HG03103 (cell line): Measurements from ENCODE around the gene LRRC45.
"Not testable (repeated sequence)": the region's sequence is repeated elsewhere in the genome, so short reads cannot be mapped to it uniquely, and the experiment has no call there.

Experiments used
- ATAC-seq: cut with Tn5 transposase; IDR thresholded peaks from one replicate; pipeline ENCODE4 v1.9.1; 2021; ENCODE audit warnings: low read depth; ENCODE audit not compliant: unreplicated experiment

LRRC45 gene

DNA sequence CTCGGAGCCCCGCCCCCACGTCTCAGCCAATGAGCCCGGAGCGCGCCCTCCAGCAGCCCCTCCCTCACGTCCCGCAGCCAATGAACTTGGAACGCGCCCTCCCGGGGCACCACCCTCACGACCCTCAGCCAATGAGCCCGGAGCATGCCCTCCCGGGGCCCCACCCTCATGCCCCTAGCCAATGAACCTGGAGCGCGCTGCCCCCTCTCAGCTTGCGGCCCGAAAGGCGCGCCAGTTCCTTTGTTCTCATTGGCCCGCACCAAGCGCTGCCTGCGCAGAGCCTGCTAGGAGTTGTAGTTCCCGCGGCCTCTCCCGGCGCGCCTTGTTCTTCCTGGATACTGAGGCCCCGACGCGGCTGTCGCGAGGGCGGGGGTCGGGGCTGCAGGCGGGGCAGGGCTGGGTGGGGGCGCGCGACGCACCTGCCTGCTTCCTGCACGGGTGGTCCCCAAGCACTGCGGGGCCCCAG lies at the start of gene LRRC45:
Gene LRRC45, plus strand, starts transcription at position 325 of the 466 bp plus-strand sequence. CDS start 339 bp downstream, outside the sequence.
- peak; percentile 82 for ATAC-seq

DNA sequence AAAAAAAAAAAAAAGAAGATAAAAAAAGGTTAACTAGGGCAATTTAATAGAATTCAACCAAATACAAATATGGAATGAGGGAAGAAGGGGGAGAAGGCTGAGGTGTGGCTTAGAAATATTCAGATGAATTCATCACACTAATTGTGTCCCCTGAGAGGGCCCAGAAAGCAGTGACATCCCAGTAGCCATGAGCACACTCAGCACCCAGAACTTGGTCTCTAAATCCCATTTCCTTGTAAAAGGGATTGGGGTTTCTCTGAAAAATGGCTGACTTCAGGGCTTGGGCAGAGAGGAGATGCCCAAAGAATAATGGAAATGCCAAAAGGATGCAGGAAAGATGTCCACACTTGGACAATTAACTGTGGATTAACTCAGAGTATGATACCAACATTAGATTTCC lies 49.7 kb upstream of the LRRC45 start:
- ATAC-seq: no peak

- ATAC-seq: no peak
Observed at GRCh38 chr17:81976332-81977210, 46.5 kb upstream of the LRRC45 start.

DNA sequence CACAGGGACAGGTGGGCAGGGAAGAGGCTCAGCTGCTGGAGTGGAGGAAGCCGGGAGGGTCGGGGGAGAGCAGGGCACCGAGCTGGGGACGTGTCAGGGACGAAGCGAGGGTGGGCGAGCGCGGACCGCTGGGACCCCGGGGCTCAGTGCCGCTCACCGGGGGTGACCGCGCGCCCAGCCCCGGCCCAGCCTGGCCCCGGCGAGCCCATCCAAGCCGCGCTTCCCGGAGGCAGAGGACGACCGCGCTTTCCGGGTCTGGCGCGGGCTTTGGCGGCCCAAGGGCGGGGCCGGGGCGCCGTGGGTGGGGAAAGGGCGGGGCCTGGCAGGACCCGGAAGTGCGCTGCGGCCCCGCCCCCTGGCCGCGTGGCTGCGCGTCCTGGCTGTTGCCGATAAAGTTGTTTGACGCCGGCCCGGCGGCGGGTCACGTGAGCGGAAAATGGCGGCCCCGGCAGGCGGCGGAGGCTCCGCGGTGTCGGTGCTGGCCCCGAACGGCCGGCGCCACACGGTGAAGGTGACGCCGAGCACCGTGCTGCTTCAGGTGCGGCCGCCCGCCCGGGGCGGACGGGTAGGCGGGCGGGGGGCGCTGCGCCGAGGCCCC lies 45.8 kb upstream of the LRRC45 start, which contains the start of gene ASPSCR1:
Gene ASPSCR1, plus strand, starts transcription at position 419 of the 598 bp plus-strand sequence. Its CDS starts 18 bp downstream, at position 437.
- peak; percentile 74 for ATAC-seq

GRCh38 chr17:81978524-81979298 lies 44.4 kb upstream of the LRRC45 start:
- no peak for ATAC-seq

GRCh38 chr17:81980122-81980521 lies 43.0 kb upstream of the LRRC45 start:
- ATAC-seq: no peak

DNA sequence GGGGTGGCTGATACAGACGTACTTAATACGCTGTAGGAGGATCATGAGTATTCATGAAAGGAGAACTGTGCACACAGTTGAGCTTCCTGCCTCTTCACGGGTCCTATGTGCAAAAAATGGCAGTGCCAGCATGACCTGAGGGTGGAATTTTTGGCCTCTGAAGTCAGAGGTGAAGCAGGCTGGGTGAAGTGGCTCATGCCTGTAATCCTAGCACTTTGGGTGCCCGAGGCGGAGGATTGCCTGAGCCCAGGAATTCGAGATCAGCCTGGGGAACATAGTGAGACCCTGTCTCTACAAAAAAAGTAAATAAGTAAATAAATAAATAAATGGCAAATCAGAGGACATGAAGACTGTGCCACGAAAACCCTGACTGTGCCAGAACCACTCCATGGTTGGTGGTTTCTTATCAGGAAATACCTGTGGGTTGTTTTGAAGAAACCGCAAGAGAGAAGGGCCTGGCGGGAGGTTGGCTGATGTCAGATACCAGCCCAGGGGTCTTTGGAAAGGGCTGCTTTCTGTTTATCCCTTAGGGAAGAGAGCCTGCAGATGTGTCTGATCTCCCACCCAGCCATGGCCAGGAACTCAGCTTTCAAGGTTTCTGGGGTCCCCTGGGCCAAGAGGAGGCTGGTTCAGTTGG lies 42.3 kb upstream of the LRRC45 start:
- ATAC-seq: no peak

DNA sequence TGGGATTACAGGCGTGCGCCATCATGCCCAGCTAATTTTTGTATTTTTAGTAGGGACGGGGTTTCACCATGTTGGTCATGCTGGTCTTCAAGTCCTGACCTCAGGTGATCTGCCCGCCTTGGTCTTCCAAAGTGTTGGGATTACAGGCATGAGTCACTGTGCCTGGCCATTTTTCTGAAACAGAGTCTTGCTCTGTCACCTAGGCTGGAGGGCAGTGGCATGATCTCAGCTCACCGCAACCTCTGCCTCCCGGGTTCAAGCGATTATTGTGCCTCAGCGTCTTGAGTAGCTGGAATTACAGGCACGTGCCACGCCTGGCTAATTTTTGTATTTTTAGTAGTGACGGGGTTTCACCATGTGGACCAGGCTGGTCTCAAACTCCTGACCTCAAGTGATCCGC lies 41.6 kb upstream of the LRRC45 start:
- ATAC-seq: not testable (repeated sequence)

GRCh38 chr17:81983011-81983638 lies 40.0 kb upstream of the LRRC45 start:
- ATAC-seq: no peak

- ATAC-seq: no peak
Observed at GRCh38 chr17:81983639-81984373, 39.3 kb upstream of the LRRC45 start.

DNA sequence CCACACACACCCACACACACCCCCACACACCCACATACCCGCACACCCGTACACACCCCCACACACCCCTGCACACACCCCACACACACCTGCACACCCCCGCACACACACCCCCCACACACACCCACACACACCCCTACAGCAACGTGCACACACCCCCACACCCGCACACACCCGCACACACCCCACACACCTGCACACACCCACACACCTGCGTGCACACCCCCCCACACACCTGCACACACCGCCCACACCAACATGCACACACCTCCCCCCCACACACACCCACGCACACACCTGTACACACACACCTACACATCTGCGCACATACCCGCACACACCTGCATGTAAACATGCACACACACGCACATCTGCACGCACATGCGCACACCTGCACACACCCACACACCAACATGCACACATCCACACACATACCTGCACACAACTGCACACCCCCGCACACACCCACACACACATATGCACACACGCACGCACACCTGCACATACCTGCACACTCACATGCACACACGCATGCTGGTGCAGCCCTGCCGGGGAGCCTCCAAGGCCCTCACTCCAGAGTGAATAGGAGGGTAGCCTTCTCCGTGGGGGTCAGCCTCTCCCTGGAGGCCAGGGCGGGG lies 38.2 kb upstream of the LRRC45 start:
- no peak for ATAC-seq

DNA sequence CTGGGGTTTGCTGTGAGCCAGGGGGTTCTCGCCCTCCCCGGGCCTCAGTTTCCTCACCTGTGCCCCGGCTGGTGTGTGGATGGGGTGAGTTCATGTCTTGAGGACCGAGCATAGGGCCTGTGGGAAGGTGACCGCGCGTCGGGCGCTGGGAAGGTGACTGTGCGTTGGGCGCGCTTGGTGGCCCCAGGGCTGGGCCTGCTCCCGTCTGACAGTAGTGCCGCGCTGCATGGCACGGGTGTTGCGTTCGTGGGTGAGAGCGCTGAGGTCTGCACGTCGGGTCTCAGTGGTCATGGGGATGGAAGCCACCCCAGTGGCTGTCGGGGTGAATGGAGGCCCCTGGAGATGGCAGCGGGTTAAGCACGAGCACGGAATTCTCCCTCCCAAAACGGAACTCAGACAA lies 36.5 kb upstream of the LRRC45 start:
- no peak for ATAC-seq

GRCh38 chr17:81987161-81987770 lies 35.8 kb upstream of the LRRC45 start:
- no peak for ATAC-seq

DNA sequence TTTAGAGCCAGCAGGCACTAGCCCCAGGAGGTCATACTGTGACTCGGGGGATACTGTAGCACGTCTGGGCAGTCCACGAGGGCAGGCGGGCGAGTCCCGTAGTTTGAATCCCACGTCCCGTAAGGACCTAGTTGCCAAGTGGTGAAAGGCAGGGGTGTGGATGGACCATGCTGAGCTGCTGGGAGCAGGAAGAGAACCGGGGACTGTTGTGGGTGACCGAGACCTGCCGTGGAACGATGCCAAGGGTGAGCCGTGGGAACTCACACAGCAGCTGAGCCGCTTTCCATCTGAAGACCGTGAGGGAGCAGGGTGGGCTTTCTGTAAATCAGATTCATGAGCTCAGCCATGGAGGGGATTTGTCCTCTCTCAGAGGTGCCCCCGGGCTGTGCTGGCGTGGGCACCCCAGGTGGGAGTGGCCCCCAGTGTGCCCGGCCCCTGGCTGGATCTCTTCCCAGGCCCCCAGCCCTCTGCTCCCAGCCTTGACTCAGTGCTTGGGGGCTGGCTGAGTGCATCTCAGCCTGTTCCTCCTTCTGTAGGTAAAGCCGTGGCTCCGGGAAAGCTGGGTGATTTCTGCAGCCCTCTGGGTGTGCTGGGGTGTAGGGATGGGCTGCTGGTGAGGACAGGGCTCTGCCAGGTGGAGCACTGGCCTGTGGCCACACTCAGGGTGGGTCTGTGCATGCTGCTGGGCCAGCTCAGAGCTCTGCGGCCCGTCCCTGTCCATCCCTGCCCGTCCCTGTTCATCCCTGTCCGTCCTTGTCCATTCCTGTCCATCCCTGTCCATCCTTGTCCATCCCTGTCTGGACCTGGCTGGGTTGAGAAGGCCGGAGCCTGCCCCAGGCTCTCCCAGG lies 32.0 kb upstream of the LRRC45 start:
- no peak for ATAC-seq

DNA sequence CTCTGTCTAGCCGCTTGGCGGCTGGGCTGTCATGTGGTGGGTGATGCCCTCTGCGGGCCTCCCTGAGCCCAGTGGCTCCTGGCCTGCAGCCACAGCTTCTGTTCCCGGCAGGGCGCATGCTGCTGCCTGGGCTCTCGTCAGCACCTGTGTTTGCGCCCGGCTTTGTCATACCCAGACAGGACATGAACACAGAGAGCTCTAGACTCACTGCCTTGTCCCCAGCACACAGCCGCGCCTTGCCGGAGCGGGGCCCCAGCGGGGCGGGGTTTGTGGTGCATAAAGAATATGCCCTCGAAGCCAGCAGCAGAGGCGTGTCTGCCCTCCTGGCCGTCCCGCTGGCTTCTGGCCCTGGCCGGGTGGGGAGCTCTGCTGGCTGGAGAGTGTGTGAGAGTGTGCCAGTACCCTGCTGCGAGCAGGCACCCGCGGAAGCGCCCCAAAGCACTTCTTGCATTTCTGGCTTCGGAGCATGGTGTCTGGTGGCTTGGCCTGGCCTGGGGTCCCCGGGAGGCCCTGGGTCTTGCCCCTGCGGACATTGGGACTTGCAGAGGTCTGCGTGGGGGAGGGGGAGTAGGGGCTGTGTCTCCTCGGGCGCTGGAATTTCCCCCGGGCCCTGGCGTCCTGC lies 31.3 kb upstream of the LRRC45 start:
- no peak for ATAC-seq

DNA sequence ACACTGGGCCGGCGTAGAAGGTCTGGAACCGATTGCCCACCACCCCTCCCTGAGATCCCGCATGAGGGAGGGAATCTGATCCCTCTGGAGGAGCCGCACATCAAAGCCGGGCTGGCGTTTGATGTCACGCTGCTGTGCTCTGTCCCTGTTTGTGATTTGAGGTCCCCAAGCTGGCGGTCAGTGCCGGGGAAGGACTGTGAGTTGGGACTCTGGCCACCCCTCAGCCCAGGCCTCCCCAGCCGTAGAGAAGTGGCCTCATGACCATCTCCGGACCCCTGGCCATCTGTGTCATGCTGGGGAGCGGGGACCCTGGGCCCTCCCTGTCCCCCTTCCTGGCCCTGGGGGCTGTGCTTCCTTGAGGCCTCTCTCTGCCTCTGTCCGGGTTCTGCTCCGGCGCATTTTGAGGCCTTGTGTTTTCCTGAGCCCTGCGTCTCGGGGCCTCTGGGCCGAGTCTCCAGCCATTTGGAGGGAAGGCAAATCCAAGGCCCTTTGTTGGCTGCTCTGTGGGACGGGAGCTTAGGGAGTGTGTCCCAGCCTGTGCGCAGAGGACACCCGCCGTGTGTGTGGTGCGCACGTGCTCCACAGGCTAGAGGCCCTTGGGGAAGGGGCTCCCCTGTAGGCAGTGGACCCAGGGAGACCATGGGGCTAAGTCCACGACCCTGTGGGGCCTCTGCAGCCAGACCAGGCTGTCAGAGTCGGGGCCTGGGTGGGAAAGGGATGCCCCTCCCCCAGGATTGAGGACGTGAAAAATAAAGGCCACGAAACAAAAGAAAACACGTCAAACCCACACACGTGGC lies 30.6 kb upstream of the LRRC45 start:
- no peak for ATAC-seq
